ENCODE measurements around the gene FAM219A.

FAM219A gene

DNA sequence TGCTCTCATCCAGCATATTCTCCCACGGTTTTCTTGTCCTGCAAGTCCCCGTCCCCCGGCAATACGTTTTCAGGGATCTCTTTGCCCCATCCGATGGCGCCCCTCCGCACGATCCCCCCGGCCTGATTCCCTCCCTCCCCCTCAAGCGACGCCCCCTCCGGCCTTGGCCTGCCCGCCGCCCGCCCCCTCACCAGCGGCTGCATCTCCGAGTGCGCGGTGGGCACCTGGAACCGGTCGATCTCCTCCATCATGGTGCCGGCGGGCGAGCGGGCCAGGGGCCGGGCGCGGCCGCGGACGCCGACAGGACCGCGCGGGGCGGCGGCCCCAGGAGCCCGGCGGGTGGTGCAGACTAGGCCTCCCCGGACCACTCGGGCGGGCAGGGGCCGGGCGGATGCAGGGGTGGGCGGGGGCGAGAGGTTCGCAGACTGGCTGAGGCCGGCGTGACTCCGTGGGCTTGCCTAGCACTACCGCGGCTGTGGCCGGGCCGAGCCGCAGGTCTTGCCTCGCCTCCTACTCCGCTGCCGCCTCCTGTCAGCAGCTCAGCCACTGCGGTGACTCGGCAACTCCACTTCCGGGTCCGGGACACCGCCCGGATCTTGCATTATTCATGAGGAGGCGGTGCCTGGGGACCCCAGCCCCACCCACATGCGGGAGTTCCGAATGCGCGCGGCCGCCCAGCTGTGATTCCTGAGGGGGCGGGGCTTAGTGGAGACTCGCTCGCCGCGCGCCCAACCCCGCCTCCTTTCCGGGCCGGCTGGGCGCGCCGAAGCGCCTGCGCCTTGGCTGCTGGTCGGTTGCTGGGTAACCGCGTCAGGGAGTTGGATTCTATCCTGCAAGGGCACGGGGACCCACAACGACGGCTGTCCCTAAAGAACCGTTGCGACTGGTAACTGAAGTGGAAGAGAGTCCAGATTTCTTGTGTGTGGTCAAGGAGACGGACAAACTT is at the start of gene FAM219A, which contains the start of gene DNAI1:
Gene FAM219A, minus strand, starts transcription at position 558 of the 946 bp plus-strand sequence. Its CDS starts 307 bp downstream, at position 251.
Gene DNAI1, plus strand, starts transcription at position 793 of the 946 bp plus-strand sequence. CDS start 201 bp downstream, outside the sequence.
- peak; percentile 99 for DNase-seq

GRCh38 chr9:34507966-34508365 is 49.6 kb upstream of the FAM219A start:
- DNase-seq = no peak

GRCh38 chr9:34507556-34507955 is 49.2 kb upstream of the FAM219A start:
- DNase-seq = no peak

GRCh38 chr9:34506623-34507022 is 48.3 kb upstream of the FAM219A start:
- DNase-seq = no peak

GRCh38 chr9:34505370-34506120 is 47.2 kb upstream of the FAM219A start:
- no peak for DNase-seq

DNA sequence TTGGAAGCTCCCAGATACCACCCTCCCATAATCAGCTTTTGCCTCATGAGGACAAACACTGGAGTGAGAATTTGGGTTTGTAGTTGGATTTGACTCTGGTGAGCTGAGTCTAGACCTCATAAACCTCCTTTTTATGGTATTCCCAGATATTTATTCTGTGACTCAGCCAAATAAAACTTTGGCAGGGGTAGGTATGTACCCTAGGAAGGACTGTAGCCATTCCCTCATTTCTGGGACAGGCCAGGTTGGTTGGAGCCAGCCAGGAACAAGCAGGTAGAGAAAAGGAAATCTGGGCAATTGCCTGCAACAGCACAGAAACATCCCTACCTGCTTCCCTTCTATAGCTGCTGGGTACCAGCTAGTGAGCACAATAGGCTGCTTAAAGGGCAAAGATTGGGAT is 45.0 kb upstream of the FAM219A start:
- DNase-seq = no peak

GRCh38 chr9:34502891-34503290 is 44.5 kb upstream of the FAM219A start:
- no peak for DNase-seq

DNA sequence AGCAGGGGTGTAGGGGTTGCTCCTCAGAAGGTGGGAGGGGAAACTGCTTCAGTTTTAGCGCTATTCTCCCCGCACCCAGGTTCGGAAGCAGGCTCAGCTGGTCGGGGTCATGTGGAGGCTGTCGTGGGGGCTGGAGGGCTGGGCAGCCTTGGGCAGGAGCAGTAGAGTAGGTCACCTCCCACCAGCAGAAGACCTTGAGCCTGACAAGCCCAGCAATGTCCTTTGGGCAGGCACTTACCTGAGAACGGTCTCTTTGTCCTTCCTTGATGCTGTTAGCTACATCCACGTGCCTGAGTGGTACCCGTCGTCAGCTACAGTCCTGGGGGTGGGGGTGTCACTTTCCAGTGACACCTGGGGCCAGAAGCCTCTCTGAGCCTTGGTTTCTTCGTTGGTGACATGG is 44.1 kb upstream of the FAM219A start:
- DNase-seq = no peak

- DNase-seq = no peak
Measured at GRCh38 chr9:34501889-34502425, 43.6 kb upstream of the FAM219A start.

DNA sequence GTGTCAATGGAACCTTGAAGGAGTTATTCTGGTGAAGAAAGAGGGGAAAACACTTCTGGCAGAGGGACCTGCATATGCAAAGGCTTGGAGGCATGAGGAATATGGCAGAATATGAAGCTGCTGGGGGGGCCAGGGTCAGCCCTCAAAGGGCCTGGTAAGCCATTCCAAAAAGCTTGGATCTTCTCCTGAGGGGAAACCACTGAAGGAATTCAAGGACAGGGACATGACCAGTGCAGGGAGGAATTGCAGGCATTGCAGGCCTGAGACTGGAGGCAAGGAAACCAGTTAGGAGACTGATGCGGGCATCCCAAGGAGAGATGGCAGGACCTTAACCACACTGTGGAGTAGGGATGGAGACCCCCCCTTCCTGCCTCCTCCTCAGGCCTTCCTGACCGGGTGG is 43.0 kb upstream of the FAM219A start:
- DNase-seq = no peak

DNA sequence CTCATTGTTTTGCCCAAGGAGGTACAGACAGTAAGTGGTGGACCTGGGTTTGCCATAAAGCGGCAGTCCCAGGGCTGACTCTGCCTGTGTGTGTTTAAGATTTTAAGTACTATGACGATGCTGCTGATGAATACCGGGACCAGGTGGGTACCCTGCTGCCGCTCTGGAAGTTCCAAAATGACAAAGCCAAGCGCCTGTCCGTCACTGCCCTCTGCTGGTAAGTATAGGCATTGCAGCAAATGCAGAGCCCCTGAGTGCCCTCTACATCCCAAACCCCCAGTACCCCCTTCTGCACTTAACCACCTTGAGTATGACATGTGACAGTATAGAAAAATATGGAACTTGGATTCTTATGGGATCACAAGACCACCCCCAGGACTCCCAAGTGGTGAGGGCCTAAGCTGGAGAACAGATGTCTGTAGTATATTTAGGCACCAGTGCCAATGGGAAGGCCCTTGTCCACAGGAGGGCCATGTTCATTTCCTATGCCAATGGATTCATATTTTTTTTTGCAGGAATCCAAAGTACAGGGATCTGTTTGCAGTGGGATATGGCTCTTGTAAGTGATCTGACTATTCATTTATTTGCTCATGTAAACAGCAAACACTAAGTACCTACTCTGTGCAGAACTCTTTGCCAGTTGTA is 42.4 kb upstream of the FAM219A start:
- DNase-seq = peak; percentile 55

- DNase-seq = no peak
Measured at GRCh38 chr9:34499076-34499475, 40.7 kb upstream of the FAM219A start.

DNA sequence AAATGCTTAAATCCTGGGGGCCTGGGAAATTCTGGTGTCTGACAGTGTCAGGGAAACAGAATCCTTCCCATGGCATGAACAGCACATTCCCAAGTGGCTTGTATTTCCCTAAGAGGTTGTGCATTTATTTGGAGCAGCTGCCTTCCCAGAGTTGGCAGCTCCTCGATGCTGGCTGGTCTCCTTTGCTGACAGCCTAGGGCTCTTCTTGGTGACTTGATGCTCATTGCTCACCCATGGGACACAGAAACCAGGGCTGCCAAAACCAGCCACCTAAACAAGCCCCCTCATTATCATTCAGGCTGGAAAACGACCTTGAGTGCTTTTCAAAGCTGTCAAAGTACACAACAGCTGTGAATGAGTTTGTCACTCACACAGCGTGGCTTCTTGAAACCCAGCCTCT is 40.2 kb upstream of the FAM219A start:
- no peak for DNase-seq

GRCh38 chr9:34496149-34496712 is 37.9 kb upstream of the FAM219A start:
- DNase-seq = no peak

- DNase-seq = no peak
Measured at GRCh38 chr9:34493972-34494535, 35.7 kb upstream of the FAM219A start.

GRCh38 chr9:34492051-34492450 is 33.7 kb upstream of the FAM219A start:
- DNase-seq = no peak

DNA sequence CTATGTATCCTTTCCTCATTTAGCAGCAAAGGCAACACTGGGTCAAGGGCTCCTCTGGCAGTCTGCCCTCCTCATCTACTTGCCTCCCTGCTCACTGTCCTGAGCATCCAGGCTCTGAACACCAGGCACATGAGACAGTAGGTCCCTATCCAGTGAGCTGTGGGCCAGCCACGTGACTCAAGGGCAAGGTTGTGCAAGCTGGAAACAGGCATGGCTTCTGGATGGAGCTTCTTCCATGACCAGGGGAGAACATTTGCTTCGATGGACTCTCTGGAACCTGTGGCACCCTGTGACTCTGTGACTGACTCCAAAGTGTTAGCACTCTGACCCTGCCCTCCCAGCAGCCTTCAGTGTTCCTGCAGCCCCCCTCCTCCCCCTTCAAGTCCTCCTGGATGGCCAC is 33.2 kb upstream of the FAM219A start:
- DNase-seq = no peak

GRCh38 chr9:34490760-34491159 is 32.4 kb upstream of the FAM219A start:
- DNase-seq = no peak

DNA sequence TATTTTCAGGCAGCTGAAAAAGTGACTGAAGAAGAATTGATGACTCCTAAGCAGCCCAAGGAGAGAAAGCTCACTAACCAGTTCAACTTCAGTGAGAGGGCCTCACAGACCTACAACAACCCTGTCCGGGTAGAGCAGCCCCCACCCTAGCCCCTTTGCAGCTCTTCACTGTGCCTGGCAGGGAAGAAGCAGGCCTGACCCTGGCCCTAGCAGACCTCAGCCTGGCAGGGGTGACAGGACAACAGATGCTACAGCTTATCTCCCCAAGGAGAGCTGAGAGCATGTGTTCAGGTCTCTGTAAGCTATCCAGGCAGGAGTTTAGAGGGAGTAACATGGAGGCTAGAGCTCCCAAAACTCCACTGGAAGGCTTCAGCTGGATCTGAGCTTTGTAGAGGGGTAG is 32.0 kb upstream of the FAM219A start:
- no peak for DNase-seq

DNA sequence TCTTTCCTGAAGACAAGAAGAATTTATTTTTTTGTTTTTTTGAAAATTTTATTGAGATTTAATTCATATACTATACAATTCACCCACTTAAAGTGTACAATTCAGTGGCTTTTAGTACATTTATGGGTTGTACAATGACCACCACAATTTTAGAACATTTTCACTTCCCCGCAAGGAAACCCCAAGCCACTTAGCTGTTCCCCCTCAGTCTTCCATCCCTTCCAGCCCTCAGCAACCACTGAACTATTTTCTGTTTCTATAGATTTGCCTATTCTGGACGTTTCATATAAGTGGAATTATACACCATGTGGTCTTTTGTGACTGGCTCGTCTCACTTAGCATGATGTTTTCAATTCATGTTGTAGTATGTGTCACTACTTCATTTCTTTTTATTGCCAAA is 28.2 kb upstream of the FAM219A start:
- DNase-seq = no peak

- DNase-seq = no peak
Measured at GRCh38 chr9:34485822-34486221, 27.5 kb upstream of the FAM219A start.

DNA sequence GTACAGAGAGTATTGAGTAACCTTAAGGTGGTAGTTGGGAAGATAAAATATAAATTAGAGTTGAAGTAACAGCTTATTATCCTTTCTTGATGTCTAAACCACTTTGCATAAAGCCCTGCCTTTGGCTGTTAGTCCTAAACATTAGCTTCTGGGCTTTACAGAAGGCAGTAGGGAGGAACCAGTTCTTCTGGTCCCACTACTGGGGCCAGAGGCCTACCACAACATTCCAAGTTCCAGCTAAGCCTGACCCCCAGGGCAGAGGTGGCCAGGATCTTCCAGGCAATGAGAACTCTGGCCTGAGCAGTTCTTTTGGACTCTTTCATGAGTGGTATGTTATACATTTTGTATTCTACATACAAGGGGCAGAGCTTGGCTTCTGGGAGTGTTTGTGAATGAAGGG is 26.3 kb upstream of the FAM219A start:
- DNase-seq = no peak
